GM10248 (cell line): Measurements from ENCODE around the gene EIF1.
A peak's percentile ranks its signal among the peaks of the same experiment; 100 is the strongest.
"Not testable (repeated sequence)": the region's sequence is repeated elsewhere in the genome, so short reads cannot be mapped to it uniquely, and the experiment has no call there.

Source experiments
- CTCF ChIA-PET: fragments of 300-600 bp; sonication (Branson Sonifier 250); formaldehyde crosslinking; extraction: SDS; loops from one replicate; lab custom pipeline; 2021; ENCODE audit warnings: antibody characterized with exemption; lab: Yijun Ruan, JAX
- POLR2A ChIA-PET: fragments of 350-650 bp; sonication (Branson Sonifier 250); formaldehyde crosslinking; extraction: SDS; loops from one replicate; lab custom pipeline; 2020; ENCODE audit warnings: antibody characterized with exemption; lab: Yijun Ruan, JAX
- DNase-seq: peaks from one replicate; pipeline ENCODE4 v3.0.0; 2012; ENCODE audit errors: extremely low spot score
- CTCF ChIP-seq: IDR thresholded peaks from 2 replicates; pipeline ENCODE4 v1.5.1; 2012; ENCODE audit warnings: mild to moderate bottlenecking, low read depth; ENCODE audit errors: extremely low read depth, missing control alignments, control extremely low read depth

The EIF1 gene

DNA sequence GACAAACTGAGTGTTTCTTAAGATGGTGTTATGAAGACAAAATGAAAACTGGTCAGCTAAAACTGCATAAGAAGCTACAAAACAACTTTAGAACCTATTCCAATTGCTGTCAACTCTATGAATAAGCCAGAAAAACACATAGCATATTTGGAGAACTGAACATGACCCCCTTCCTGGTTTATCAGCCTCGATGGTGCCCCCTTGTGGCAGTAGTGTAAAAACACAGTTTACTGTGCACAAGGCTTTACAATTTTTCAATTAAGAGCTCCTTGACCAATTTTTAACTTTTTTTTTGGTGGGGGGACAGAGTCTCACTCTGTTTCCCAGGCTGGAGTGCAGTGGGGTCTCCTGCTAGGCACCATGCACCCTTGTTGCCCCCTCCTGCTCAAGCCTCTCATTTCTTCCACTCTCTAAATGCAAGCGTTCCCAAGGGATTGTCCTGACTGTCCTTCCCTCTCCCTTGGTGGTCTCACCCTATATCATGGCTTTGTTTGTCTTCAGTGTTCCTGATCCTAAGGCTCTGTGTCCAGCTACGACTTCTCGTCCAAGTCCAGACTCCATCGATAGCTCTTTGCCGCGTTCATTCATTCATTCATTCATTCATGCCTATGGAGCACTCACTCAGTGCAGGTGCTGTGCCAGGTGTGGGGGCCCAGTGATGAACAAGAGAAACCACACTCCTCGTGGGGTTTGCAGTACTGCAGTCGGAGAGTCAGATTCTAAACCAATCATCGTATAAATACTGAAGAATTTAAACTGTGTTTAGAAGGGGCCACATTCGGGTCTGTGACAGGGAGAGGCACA lies 7.5 kb downstream of the EIF1 start:
- ChIA-PET CTCF (interaction anchor here (0.6 to 9.3 kb wide), 25 partner anchors 10 to 1394 kb away, joined by 3 to 118 read pairs (median 5); partner anchors contain the start of genes GAST, JUP and P3H4), POLR2A (interaction anchor here (0.6 to 1.5 kb wide), 4 partner anchors 11 to 989 kb away, joined by 3 to 8 read pairs (median 3); no protein-coding TSS in a partner anchor)
- DNase-seq, result peak; percentile 81
- peak; percentile 80 for TF ChIP-seq CTCF

GRCh38 chr17:41697122-41697962 lies 8.7 kb downstream of the EIF1 start:
- ChIA-PET POLR2A (interaction anchor here (0.6 to 1.5 kb wide), 2 partner anchors 9 to 19 kb away, joined by 5 to 8 read pairs; no protein-coding TSS in a partner anchor), CTCF (interaction anchor here (2.2 kb wide), 1 partner anchor 34 kb away, joined by 7 read pairs; no protein-coding TSS in a partner anchor)
- no peak for TF ChIP-seq CTCF
- no peak for DNase-seq

DNA sequence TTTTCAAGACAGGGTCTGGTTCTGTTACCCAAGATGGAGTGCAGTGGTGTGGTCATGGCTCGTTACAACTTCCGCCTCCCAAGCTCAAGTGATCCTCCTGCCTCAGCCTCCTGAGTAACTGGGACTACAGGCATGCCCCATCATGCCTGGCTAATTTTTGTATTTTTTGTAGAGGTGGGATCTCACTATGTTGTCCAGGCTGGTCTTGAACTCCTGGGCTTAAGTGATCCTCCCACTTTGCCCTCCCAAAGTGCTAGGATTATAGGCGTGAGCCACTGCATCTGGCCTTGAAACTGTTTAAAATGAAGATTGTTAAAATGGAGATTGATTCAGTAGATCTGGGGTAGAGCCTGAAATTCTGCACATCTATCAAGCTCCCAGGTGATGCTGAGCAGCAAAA lies 12.2 kb downstream of the EIF1 start:
- POLR2A ChIA-PET, DNase-seq: not testable (repeated sequence)
- CTCF ChIA-PET, result interaction anchor here (1.5 kb wide), 1 partner anchor 12 kb away, joined by 4 read pairs; the partner anchor contains the start of gene GAST

GRCh38 chr17:41702712-41703111 lies 14.0 kb downstream of the EIF1 start:
- no peak for DNase-seq
- TF ChIP-seq CTCF, result no peak
- POLR2A ChIA-PET, result no interaction called here
- CTCF ChIA-PET, result no interaction called here

DNA sequence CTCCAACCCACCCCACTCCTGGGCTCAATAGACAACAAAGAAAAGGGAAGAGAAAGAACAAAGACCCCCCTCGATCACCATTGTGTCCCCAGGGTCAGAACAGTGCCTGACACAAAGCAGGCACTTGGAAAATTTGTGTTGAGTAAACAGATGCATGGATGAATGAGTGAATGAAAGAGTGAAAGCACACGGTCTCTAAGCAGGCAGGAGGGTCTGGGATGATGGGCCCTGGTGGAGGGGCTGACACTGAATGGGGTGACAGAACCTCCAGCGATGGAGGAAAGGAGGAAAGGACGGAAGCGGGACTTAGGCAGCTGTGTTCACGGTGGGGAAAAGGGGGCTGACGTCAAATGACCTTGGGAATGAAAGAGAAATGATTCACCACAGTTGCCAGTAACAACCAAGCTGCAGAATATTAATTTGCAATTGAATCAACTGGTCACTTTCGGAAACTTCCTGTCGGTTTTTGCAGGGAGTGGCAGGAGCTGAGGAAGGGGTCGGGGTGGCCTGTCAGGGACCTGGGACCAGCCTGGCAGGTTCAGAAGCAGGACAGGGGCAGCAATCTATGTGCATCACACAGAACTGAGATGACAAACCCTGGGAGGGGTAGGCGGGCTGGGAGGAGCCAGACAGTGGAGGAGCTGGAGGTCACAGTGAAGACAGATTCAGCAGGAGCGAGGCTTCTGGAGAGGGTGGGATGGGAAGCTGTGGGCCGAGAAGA lies 16.7 kb downstream of the EIF1 start:
- no peak for TF ChIP-seq CTCF
- ChIA-PET POLR2A (interaction anchor here (0.6 kb wide), 1 partner anchor 16 kb away, joined by 3 read pairs; no protein-coding TSS in a partner anchor), CTCF (interaction anchor here (1.5 to 5.8 kb wide), 3 partner anchors 10 to 43 kb away, joined by 3 to 36 read pairs (median 4); no protein-coding TSS in a partner anchor)
- DNase-seq, result no peak

DNA sequence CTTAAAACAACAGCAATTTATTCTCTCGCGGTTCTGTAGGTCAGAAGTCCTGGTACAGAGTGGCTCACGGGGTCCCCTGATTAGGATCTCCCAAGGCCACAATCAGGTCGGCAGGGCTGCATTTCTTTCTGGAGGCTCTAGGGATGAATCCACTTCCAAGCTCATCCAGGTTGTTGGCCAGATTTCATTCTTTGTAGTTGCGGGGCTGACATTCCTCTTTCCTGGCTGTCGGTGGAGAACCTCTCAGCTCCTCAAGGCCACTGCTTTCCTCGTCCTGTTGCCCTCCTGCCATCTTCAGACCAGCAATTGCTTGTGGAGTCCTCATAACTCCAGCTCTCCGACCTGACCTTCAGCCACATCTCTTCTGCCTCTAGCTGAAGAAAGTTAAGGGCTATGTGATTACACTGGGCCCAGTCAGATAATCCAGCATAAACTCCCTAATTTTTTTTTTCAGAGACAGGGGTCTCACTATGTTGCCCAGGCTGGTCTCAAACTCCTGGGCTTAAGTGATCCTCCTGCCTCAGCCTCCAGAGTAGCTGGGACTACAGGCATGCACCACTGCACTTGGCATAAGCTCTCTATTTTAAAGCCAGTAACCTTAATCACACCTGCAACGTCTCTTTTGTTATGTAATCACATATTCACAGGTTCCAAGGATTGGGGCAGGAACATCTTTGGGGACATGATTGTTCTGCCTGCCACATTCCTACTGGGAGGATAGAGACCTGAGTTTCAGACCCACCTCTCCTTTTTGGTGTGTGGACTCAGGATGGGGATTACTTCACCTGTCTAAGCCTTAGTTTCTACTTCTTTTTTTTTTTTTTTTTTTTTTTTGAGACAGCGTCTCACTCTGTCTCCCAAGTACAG lies 19.4 kb downstream of the EIF1 start:
- TF ChIP-seq CTCF, result no peak
- POLR2A ChIA-PET, result interaction anchor here (0.6 to 1.2 kb wide), 3 partner anchors 12 to 443 kb away, joined by 3 to 4 read pairs (median 3); no protein-coding TSS in a partner anchor
- DNase-seq, result no peak
- CTCF ChIA-PET, result interaction anchor here (1.1 to 5.8 kb wide), 4 partner anchors 13 to 103 kb away, joined by 3 to 36 read pairs (median 6); partner anchors contain the start of gene P3H4
